HepG2 (cell line): Measurements from ENCODE around the gene SPECC1L. TPM values are rescaled to one million over a fixed set of nuclear protein-coding genes. Genes with fewer than 3 reads are reported as not detected.
A peak's percentile ranks its signal among the peaks of the same experiment; 100 is the strongest.
"Not testable (repeated sequence)": the region's sequence is repeated elsewhere in the genome, so short reads cannot be mapped to it uniquely, and the experiment has no call there.

Source experiments
- ATAC-seq: fragments of 200-7000 bp; cut with Tn5 transposase; 3 replicates; pipeline ENCODE4 v1.9.1; 2020; ENCODE audit warnings: mild to moderate bottlenecking, moderate library complexity
- BruUV-seq: library from RNA; stranded (reverse); fragments of 400-500 nt; replicated peaks from 2 replicates; lab custom pipeline; 2021; lab: Mats Ljungman, UMichigan
- CTCF ChIA-PET: fragments of 300-600 bp; formaldehyde crosslinking; extraction: SDS; loops from one replicate; lab custom pipeline; 2021; ENCODE audit warnings: low total read pairs, inconsistent platforms, low intra/inter-chr PET ratio; lab: Yijun Ruan, JAX
- POLR2A ChIA-PET: fragments of 350-600 bp; sonication (Branson Sonifier 250); formaldehyde crosslinking; loops from one replicate; lab custom pipeline; 2020; ENCODE audit warnings: antibody characterized with exemption, inconsistent platforms; lab: Yijun Ruan, JAX
- DNase-seq: peaks from one replicate; pipeline ENCODE4 v3.0.0-alpha.2; 2015; ENCODE audit warnings: low spot score
- FAIRE-seq: peaks from 3 replicates; lab custom pipeline; 2011; peaks lifted over from hg19 to GRCh38; lab: Jason Lieb, UNC
- H2AFZ ChIP-seq: one replicate; pipeline ENCODE4 v1.6.1; 2011; ENCODE audit warnings: low read length, inconsistent platforms
- H3K27ac ChIP-seq: fragments of 300-600 bp; 3 replicates; pipeline ENCODE4 v1.8.0; 2011; ENCODE audit warnings: mixed run types, mild to moderate bottlenecking, mixed read lengths, low read length, inconsistent platforms; ENCODE audit not compliant: insufficient read depth; ENCODE audit errors: extremely low read length
- H3K27me3 ChIP-seq, 2 experiments: fragments of 200-600 bp in 1 of 2; 2 replicates in 1 of 2; 3 replicates in 1 of 2; pipeline versions ENCODE4 v1.6.0 to v1.8.0; 2011; ENCODE audit warnings: low read length in 2 of 2, mild to moderate bottlenecking in 2 of 2, moderate library complexity in 2 of 2, inconsistent platforms in 1 of 2; ENCODE audit not compliant: insufficient read depth in 2 of 2, control insufficient read depth in 1 of 2
- H3K36me3 ChIP-seq, 2 experiments: fragments of 200-600 bp in 1 of 2; replicated peaks in 1 of 2; 2 replicates in 1 of 2; 3 replicates in 1 of 2; pipeline versions ENCODE4 v1.5.1 to v1.8.0; 2011; ENCODE audit warnings: low read length in 2 of 2, inconsistent platforms in 1 of 2; ENCODE audit not compliant: insufficient read depth in 2 of 2, control insufficient read depth in 1 of 2
- H3K4me1 ChIP-seq: 2 replicates; pipeline ENCODE4 v1.5.1; 2012; ENCODE audit warnings: low read length, inconsistent platforms; ENCODE audit not compliant: insufficient read depth
- H3K4me2 ChIP-seq: 2 replicates; pipeline ENCODE4 v1.6.0; 2011; ENCODE audit warnings: low read depth, low read length, inconsistent platforms
- H3K4me3 ChIP-seq, 3 experiments: fragments of 200-600 bp in 1 of 3; sonication (generic), shearing (Covaris generic) in 1 of 3; replicated peaks in 1 of 3; 2 replicates each; pipeline ENCODE4 v1.5.1; 2011 to 2016; ENCODE audit warnings: low read length in 3 of 3, inconsistent platforms in 2 of 3, low read depth in 2 of 3, mild to moderate bottlenecking in 2 of 3, control low read depth in 1 of 3, mixed read lengths in 1 of 3; ENCODE audit not compliant: insufficient read depth in 1 of 3
- H3K79me2 ChIP-seq: one replicate; pipeline ENCODE4 v1.6.1; 2011; ENCODE audit warnings: low read length, inconsistent platforms; ENCODE audit not compliant: insufficient read depth
- H3K9ac ChIP-seq: 2 replicates; pipeline ENCODE4 v1.6.0; 2011; ENCODE audit warnings: mild to moderate bottlenecking, low read depth, low read length, inconsistent platforms; ENCODE audit not compliant: insufficient read depth
- H3K9me3 ChIP-seq: 2 replicates; pipeline ENCODE4 v1.5.1; 2012; ENCODE audit warnings: mild to moderate bottlenecking, low read length
- H4K20me1 ChIP-seq: 2 replicates; pipeline ENCODE4 v1.6.0; 2011; ENCODE audit warnings: inconsistent platforms, mild to moderate bottlenecking, low read length, moderate library complexity; ENCODE audit not compliant: insufficient read depth
- ARID4A ChIP-seq: sonication (generic); formaldehyde crosslinking; IDR thresholded peaks from 2 replicates; pipeline ENCODE4 v1.5.0; 2020; ENCODE audit warnings: mild to moderate bottlenecking, missing genetic modification reagents, borderline replicate concordance
- ATF7-NPFF ChIP-seq: sonication (generic); formaldehyde crosslinking; IDR thresholded peaks from 2 replicates; pipeline ENCODE4 v1.8.1; 2023; ENCODE audit warnings: mild to moderate bottlenecking, low read depth, missing genetic modification reagents, moderate library complexity
- HDAC2 ChIP-seq: sonication (generic); formaldehyde crosslinking; IDR thresholded peaks from 2 replicates; pipeline ENCODE4 v1.4.0; 2020; ENCODE audit warnings: missing genetic modification reagents
- HIC2 ChIP-seq: sonication (generic); formaldehyde crosslinking; IDR thresholded peaks from 2 replicates; pipeline ENCODE4 v1.9.0; 2022; ENCODE audit warnings: low read depth, missing genetic modification reagents
- MNT ChIP-seq: fragments of 450-650 bp; IDR thresholded peaks from 2 replicates; pipeline ENCODE4 v1.6.1; 2016
- ZNF567 ChIP-seq: sonication (generic); formaldehyde crosslinking; IDR thresholded peaks from 2 replicates; pipeline ENCODE4 v1.8.1; 2023; ENCODE audit warnings: mild to moderate bottlenecking, missing genetic modification reagents, borderline replicate concordance
- WGBS: methylation state at CpG from one replicate; pipeline ENCODE4 v1.1.6; 2017; ENCODE audit warnings: low lambda C conversion rate; 5-methylcytosine and 5-hydroxymethylcytosine counted together
- in situ Hi-C: cut with HindIII; loops from 2 replicates; pipeline ENCODE4 v1.10.0; 2017; ENCODE audit warnings: low pct_unique_long_range_greater_than_20kb; ENCODE audit not compliant: extremely low pct_ligation_motif_present
- intact Hi-C: fragments of 100-400 bp; cut with micrococcal nuclease; formaldehyde crosslinking; loops from one replicate; pipeline ENCODE4 v1.10.0; 2022; ENCODE audit not compliant: unreplicated experiment
- polyA plus RNA-seq, 8 experiments: library from polyadenylated mRNA; depleted of rRNA in 3 of 8; stranded (reverse) in 7 of 8; unstranded in 1 of 8; fragments of >200 nt; fragmentation: Illumina TruSeq in 4 of 8; extraction: Trizol in 4 of 8; gene quantifications; 2 replicates each; pipeline versions ENCODE4 v1.2.1 to v1.2.3, GENCODE V29; 2011 to 2016; ENCODE audit warnings: low read depth in 4 of 8, missing spikeins in 1 of 8, mixed read lengths in 1 of 8; ENCODE audit not compliant: insufficient read depth in 1 of 8
- total RNA-seq, 5 experiments: library from RNA; depleted of rRNA; stranded (reverse); fragments of >200 nt; fragmentation: Illumina TruSeq; extraction: Trizol; gene quantifications; 2 replicates each; pipeline ENCODE4 v1.2.3, GENCODE V29; 2016; ENCODE audit warnings: low read depth in 1 of 5

SPECC1L gene
- total and polyA plus RNA-seq, 2 of the 13 experiments (the other 11 are each of a cell fraction or from before 2014, with no cell fraction given): 14.1 to 30.3 TPM

- Histone ChIP-seq H3K4me2 (peak overlapping the region; percentile 65), H3K4me1 (peaks cover 56% of the 10 kb centered on the region), H3K4me3 (peak overlapping the region in 2 of 3 experiments; percentile 27 to 37; a peak in 2 of 6 replicates)
- intact Hi-C loops: loop anchor here (10.0 kb wide), 1 partner anchor 289 kb away; no protein-coding TSS in a partner anchor
- H2AFZ ChIP-seq, H3K27ac ChIP-seq, H3K27me3 ChIP-seq, H3K79me2 ChIP-seq, in situ Hi-C loops, POLR2A ChIA-PET, H4K20me1 ChIP-seq, H3K9me3 ChIP-seq, DNase-seq, H3K36me3 ChIP-seq, BruUV-seq, CTCF ChIA-PET, FAIRE-seq, ATAC-seq, H3K9ac ChIP-seq: not testable (repeated sequence)
- WGBS: no CpG with 5 or more reads among the region's 3 CpGs
These were observed 27.2 kb upstream of the SPECC1L start for GRCh38 chr22:24243417-24243816.

GRCh38 chr22:24244144-24244787 lies 26.4 kb upstream of the SPECC1L start:
- Histone ChIP-seq H3K36me3 (no peaks in the 10 kb centered on the region), H3K79me2 (no peaks in the 10 kb centered on the region), H3K4me2 (peak overlapping the region; percentile 65), H2AFZ (no peak overlapping the region), H4K20me1 (no peaks in the 10 kb centered on the region), H3K27ac (no peak overlapping the region), H3K4me3 (peak overlapping the region in 2 of 3 experiments; percentile 49 to 68; a peak in 4 of 6 replicates), H3K4me1 (peaks cover 56% of the 10 kb centered on the region), H3K9ac (0 out of 2 replicates have a peak overlapping the region, but pooled peaks have one; percentile 14), H3K9me3 (no peaks in the 10 kb centered on the region), H3K27me3 (no peaks in the 10 kb centered on the region)
- ChIA-PET CTCF (no interaction called here), POLR2A (no interaction called here)
- no TSS peak for BruUV-seq
- FAIRE-seq (no peak), DNase-seq (no peak), ATAC-seq (peak; percentile 60)
- WGBS: 3% methylated on average over 15 of the region's 19 CpGs
- in situ Hi-C loops (no loop called here), intact Hi-C loops (loop anchor here (10.0 kb wide), 1 partner anchor 289 kb away; no protein-coding TSS in a partner anchor)
- TF ChIP-seq MNT: peak; percentile 40; the same call in 1 of the 2 replicates
- no peak for TF ChIP-seq HDAC2 (CRISPR knock-in tag)
- TF ChIP-seq ATF7-NPFF (CRISPR knock-in tag): no peak
- TF ChIP-seq HIC2 (CRISPR knock-in tag): 0 out of 2 replicates have a peak, but pooled peaks have one; percentile 20
- 0 out of 2 replicates have a peak, but pooled peaks have one; percentile 1 for TF ChIP-seq ARID4A (CRISPR knock-in tag)
- TF ChIP-seq ZNF567 (CRISPR knock-in tag): no peak
